HG02571 (cell line): ENCODE measurements around the gene ANGPT4.

ENCODE experiments used
- ATAC-seq: cut with Tn5 transposase; IDR thresholded peaks from one replicate; pipeline ENCODE4 v1.9.1; 2021; ENCODE audit warnings: mild to moderate bottlenecking, moderate library complexity; ENCODE audit not compliant: unreplicated experiment

Gene ANGPT4, protein sequence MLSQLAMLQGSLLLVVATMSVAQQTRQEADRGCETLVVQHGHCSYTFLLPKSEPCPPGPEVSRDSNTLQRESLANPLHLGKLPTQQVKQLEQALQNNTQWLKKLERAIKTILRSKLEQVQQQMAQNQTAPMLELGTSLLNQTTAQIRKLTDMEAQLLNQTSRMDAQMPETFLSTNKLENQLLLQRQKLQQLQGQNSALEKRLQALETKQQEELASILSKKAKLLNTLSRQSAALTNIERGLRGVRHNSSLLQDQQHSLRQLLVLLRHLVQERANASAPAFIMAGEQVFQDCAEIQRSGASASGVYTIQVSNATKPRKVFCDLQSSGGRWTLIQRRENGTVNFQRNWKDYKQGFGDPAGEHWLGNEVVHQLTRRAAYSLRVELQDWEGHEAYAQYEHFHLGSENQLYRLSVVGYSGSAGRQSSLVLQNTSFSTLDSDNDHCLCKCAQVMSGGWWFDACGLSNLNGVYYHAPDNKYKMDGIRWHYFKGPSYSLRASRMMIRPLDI

DNA sequence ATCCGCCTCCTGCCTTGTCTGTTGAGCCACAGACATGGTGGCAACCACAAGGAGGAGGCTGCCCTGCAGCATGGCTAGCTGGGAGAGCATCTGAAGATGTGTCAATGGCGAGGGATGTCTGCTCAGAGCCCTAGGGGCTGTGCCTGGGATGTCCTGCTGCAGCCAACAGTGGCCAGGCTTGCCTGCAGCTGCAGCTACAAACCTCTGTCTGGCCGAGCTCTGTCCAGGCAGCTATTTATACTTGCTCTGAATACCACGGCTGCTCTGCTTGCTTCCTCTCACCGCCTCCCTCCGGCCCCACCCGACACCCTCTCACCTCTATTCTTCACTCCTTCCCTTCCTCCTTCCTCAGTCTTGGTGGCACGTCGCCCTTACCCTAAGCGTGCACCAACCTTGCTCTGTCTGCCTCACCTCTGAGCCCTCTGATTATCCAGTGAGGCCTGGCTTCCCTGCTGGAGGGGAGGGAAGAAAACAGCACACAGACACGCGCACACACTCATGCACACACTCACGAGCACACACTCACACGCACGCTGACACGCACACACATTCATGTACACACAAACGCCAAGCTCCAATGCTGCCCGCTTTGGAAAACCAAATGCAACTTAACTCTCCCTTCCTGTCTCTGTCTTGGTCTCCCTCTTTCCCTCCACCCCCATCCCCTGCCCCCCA, at the start of gene ANGPT4:
TSS of gene ANGPT4 (minus strand) at position 210 of the 675 bp plus-strand sequence. CDS start at position 90, 120 bp downstream.
- no peak for ATAC-seq

DNA sequence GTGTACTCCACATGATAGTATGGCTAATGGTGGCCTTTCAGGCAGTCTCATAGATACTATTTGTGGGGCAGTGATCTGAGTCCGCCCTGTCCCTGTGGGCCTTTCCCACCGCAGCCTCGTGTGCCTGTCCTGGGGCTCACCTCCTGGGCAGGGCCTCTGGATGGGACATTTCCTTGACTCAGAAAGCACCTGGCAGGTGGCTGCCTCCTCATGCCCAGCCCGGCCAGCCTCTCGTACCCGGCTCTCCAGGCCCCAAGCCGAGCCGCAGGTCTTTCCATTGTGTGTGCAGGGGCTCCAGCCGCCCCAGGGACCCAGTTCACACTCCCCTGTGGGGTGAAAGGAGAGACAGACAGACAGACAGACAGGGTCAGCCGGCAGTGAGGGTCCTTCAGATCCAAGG, 47.7 kb upstream of the ANGPT4 start:
- no peak for ATAC-seq

DNA sequence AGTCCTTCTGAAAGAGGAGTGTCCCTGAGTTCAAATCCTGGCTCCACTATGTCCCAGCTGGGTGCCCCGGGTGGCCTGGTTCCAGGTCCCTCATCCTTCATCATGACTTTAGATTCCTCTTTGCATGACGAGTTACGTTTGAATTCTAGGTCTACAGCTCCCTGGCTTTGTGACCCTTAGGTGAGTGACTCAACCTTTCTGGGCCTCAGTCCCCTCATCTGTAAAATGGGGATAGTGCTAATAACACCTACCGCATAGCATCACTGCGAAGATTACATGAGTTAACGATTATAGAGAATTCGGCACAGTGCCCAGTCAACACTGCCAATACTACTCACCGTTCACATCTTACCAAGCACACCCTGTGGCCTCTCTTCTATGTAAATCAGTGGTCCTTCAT, 46.5 kb upstream of the ANGPT4 start:
- no peak for ATAC-seq

DNA sequence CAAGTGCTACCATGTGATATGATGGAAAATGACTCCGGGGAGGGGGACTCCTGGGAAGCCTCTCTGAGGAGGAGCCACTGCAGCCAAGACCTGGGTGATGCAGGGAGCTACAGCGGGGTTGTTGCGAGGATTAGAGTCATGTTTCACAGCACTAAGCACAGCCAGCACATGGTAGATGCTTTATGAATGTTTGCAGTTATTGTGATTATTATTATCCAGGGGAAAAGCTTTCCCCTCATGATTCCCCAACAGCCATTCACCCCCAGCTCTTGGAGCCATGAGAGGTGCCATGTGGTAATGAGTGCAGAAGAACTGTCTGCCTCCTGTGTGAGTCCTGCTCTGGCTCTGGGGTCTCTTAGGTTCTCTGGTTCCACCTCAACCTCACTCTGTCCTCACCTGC, 46.1 kb upstream of the ANGPT4 start:
- ATAC-seq: no peak

GRCh38 chr20:961768-962167, 45.6 kb upstream of the ANGPT4 start:
- ATAC-seq: no peak

DNA sequence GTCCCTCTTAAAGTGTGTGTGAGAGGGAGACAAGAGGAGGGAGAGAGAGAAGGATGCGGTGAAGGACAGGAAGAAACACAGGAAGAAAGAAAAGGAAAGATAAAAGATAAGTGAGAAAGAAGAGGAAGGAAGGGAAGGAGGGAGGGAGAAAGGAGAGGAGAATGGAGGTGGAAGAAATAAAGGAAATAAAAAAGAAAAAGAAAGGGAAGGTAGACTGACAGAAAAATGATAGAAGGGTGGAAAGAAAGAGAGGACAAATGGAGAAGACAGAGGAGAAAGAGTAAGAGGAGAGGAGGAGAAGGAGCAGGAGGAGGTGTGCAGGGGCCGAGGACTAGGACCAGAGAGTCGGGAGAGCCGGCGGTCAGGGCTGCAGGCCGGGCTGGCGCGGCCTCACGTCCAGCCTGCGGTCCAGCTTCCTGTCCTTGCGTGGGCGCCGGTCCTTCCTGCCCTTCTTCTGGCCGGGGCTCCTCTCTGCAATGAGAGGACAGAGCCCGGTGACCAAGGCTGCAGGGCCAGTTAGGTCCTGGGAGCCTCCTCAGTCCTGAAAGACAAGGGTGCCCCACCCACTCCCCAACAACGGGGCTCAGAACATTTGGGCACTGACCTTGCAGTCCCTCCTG, 44.0 kb upstream of the ANGPT4 start:
- ATAC-seq: no peak

- ATAC-seq: no peak
Observed at GRCh38 chr20:958936-959815, 43.0 kb upstream of the ANGPT4 start.

DNA sequence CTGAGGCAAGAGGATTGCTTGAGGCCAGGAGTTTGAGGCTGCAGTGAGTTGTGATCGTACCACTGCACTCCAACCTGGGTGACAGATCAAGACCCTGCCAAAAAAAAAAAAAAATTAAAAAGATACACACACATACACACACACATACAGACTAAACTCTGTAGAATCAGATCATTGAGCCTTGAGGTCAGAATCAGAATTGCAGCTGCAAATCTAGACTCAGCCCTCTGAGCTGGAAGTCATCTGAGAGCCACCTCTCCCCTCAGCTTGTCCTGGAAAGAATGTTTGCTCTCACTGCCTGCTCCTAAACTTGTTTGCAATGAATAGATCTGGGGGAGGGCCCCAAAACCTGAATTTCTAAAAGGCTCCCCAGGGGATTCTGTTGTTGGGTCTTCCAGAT, 41.4 kb upstream of the ANGPT4 start:
- ATAC-seq: no peak

DNA sequence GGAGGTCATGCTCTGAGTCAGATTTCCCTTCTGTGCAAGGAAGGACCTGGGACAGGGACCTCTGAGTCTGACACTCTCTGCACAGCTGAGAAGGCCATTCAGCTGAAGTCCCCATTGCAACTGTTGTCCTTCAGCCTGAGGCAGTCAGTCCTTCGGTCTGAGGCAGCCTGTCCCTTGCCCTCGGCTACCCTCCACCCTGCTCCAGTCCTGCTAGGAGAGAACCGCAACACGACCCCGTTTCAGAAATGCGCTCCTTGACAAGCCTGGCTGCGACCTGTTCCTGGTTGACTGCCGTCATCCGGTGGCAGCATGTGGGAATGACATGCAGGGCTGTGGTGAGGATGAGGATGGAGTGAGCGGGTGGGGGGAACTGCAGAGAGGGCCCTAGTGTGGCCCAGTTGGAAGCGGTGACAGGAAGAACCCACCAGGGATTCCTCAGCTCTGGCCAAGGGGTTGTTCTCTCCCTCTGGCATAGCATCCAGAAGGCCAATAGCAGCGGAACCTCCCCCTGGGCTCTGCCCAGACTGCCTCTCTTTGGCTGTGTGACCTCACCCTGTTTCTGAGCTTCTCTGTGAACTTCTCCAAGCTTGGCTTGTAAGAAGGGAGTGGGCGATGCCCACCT, 40.3 kb upstream of the ANGPT4 start:
- no peak for ATAC-seq

GRCh38 chr20:955656-956055, 39.5 kb upstream of the ANGPT4 start:
- ATAC-seq: no peak

DNA sequence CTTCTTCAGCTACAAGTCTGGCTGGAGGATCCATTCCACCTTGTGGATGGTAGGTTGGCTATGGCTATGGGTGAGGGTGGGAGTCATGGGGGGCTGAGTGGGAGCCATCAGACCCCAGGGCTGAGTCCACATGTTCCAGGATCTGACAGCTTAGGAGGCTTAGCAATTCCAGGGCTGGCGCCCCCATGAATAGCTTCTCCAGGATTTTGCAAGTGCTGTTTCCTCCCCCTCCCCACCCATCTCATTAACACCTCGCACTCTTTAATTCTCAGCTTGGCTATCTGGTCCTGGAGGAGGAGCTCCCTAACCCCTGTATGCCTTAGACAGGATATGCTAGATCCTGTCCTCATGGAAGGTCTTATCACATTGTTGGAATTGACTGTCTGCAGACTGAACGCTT, 39.0 kb upstream of the ANGPT4 start:
- ATAC-seq: no peak

- no peak for ATAC-seq
Observed at GRCh38 chr20:953742-954141, 37.6 kb upstream of the ANGPT4 start.

- ATAC-seq: no peak
Observed at GRCh38 chr20:952196-952795, 36.2 kb upstream of the ANGPT4 start.

- no peak for ATAC-seq
Observed at GRCh38 chr20:951384-952169, 35.4 kb upstream of the ANGPT4 start.

DNA sequence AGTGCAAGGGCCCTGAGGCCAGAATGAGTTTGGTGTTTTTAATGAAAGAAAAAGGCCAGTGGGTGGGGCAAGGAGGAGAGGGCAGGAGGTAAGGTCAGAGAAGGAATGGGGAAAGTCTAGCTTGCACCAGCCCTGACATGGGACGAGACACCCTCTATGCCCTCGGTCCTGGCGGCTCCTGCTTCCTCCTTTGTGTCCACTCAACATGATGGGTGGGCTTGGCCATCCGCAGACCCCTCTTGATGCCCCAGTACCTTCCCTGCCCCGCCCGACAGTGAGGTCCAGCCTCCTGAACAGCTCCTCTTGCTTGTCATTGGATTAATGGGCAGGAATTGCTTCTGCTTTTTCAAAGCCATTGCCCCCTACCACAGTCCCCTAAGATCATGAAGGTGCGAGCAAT, 33.6 kb upstream of the ANGPT4 start:
- no peak for ATAC-seq

GRCh38 chr20:946826-947225, 30.7 kb upstream of the ANGPT4 start:
- ATAC-seq: no peak

DNA sequence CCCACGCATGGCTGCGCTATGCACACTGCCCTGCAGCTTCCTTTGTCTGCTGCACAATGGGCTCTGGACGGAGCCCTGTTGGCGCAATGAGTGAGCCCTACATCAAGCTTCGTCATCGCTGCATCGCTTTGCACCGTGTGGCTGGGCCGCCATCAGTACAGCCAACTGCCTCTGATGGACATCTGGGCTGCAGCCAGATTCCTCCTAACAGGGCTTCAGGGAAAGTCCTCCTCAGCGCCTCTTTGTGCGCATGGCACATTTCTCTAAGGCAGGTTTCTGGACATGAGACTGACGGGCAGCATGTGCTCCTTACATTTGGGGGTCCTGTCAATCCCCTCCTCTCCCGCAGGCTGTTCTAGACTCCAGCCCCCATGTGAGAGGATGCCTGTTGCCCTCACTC, 29.7 kb upstream of the ANGPT4 start:
- ATAC-seq: no peak

DNA sequence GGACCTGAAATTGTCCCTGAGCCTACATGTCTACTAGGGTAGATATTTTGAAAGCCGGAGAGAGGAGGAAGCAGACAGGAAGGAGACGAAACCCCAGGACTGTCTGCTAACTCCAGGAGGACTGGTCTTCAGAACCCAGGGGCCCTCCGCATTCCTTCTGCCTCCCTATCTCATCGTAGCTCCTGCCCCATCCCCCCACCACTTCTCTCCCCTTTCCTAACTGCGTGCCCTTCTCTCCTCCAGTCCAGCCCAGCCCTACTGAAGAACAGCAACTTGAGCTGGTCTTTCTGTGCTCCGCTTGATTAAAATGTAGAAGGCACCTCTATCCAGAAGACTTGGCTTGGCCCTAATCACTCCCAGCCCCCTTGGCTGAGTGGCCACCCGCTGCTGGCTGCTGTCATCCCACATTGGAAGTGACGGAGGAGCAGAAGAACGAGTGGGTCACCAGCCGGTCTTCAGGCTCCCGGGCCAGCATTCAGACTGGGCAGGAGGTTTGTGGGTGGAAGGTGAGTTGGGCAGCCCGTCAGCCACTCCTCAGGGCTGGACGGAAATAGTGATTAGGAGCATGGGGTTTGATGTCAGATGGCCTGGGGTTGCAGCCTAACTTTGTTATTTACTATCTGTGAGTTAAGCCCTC, 28.8 kb upstream of the ANGPT4 start:
- ATAC-seq: no peak

GRCh38 chr20:944148-944547, 28.0 kb upstream of the ANGPT4 start:
- ATAC-seq: no peak
